IMR-90 (cell line): ENCODE data around the gene CXCL16. TPM values are rescaled to one million over a fixed set of nuclear protein-coding genes. Genes with fewer than 3 reads are reported as not detected.

Experiments
- ATAC-seq: fragments of 200-7000 bp; cut with Tn5 transposase; 2 replicates; pipeline ENCODE4 v1.9.1; 2020; ENCODE audit warnings: low read depth, mild to moderate bottlenecking, moderate library complexity
- BruUV-seq: library from RNA; stranded (reverse); fragments of 400-500 nt; replicated peaks from 2 replicates; lab custom pipeline; 2021; lab: Mats Ljungman, UMichigan
- CTCF ChIA-PET: fragments of 300-600 bp; formaldehyde crosslinking; extraction: SDS; loops from one replicate; lab custom pipeline; 2021; ENCODE audit warnings: antibody characterized with exemption; lab: Yijun Ruan, JAX
- POLR2A ChIA-PET: fragments of 300-600 bp; sonication (Branson Sonifier 250); formaldehyde crosslinking; loops from one replicate; lab custom pipeline; 2022; ENCODE audit warnings: antibody characterized with exemption; ENCODE audit not compliant: unreplicated experiment; lab: Charles Lee
- DNase-seq: peaks from one replicate; pipeline ENCODE4 v3.0.0; 2013
- H2AFZ ChIP-seq: replicated peaks from 2 replicates; pipeline ENCODE3; 2013; ENCODE audit warnings: low read length, mild to moderate bottlenecking; ENCODE audit not compliant: poor library complexity
- H2AK5ac ChIP-seq: 2 replicates; pipeline ENCODE4 v1.6.1; 2013; ENCODE audit warnings: low read depth, low read length, inconsistent platforms
- H2AK9ac ChIP-seq: replicated peaks from 2 replicates; pipeline ENCODE3; 2013; ENCODE audit warnings: mild to moderate bottlenecking, low read depth, low read length, moderate library complexity; ENCODE audit not compliant: poor library complexity
- H2BK120ac ChIP-seq: 2 replicates; pipeline ENCODE4 v1.6.1; 2013; ENCODE audit warnings: low read depth, low read length, inconsistent platforms
- H2BK15ac ChIP-seq: 3 replicates; pipeline ENCODE4 v1.6.1; 2013; ENCODE audit warnings: low read depth, low read length, inconsistent platforms
- H2BK20ac ChIP-seq: 2 replicates; pipeline ENCODE4 v1.6.1; 2013; ENCODE audit warnings: low read depth, mild to moderate bottlenecking, inconsistent platforms, low read length, moderate library complexity
- H2BK5ac ChIP-seq: 2 replicates; pipeline ENCODE4 v1.6.1; 2013; ENCODE audit warnings: mild to moderate bottlenecking, low read depth, low read length, inconsistent platforms; ENCODE audit not compliant: poor library complexity, severe bottlenecking
- H3K14ac ChIP-seq: replicated peaks from 2 replicates; pipeline ENCODE4 v1.6.1; 2013; ENCODE audit warnings: low read depth, low read length, inconsistent platforms
- H3K18ac ChIP-seq: 2 replicates; pipeline ENCODE4 v1.6.1; 2013; ENCODE audit warnings: low read depth, low read length, control low read depth
- H3K23ac ChIP-seq: 2 replicates; pipeline ENCODE4 v1.6.1; 2013; ENCODE audit warnings: low read depth, low read length, inconsistent platforms
- H3K27ac ChIP-seq: 2 replicates; pipeline ENCODE4 v1.5.1; 2013; ENCODE audit warnings: mild to moderate bottlenecking, control low read depth, low read length; ENCODE audit not compliant: insufficient read depth
- H3K27me3 ChIP-seq: 2 replicates; pipeline ENCODE4 v1.6.1; 2013; ENCODE audit warnings: low read length; ENCODE audit not compliant: control insufficient read depth, insufficient read depth
- H3K36me3 ChIP-seq: 2 replicates; pipeline ENCODE4 v1.6.1; 2013; ENCODE audit warnings: low read length, mixed read lengths; ENCODE audit not compliant: control insufficient read depth, insufficient read depth
- H3K4ac ChIP-seq: 2 replicates; pipeline ENCODE4 v1.6.1; 2013; ENCODE audit warnings: low read depth, low read length, inconsistent platforms
- H3K4me1 ChIP-seq: 2 replicates; pipeline ENCODE4 v1.6.1; 2013; ENCODE audit warnings: low read length, mixed read lengths; ENCODE audit not compliant: control insufficient read depth, insufficient read depth
- H3K4me2 ChIP-seq: 2 replicates; pipeline ENCODE4 v1.6.1; 2013; ENCODE audit warnings: low read depth, mild to moderate bottlenecking, control low read depth, low read length, moderate library complexity
- H3K4me3 ChIP-seq: 2 replicates; pipeline ENCODE4 v1.5.1; 2013; ENCODE audit warnings: low read depth, mild to moderate bottlenecking, control low read depth, low read length, moderate library complexity; ENCODE audit not compliant: insufficient read depth
- H3K56ac ChIP-seq: 2 replicates; pipeline ENCODE4 v1.6.1; 2013; ENCODE audit warnings: low read length, inconsistent platforms; ENCODE audit not compliant: insufficient read depth; ENCODE audit errors: extremely low read depth
- H3K79me1 ChIP-seq, 2 experiments: 2 replicates each; pipeline ENCODE4 v1.6.1; 2013; ENCODE audit warnings: low read length in 2 of 2, inconsistent platforms in 1 of 2, low read depth in 1 of 2
- H3K9ac ChIP-seq: 2 replicates; pipeline ENCODE4 v1.6.1; 2013; ENCODE audit warnings: low read depth, low read length, control low read depth
- H3K9me1 ChIP-seq: 2 replicates; pipeline ENCODE4 v1.6.1; 2013; ENCODE audit warnings: low read length, inconsistent platforms; ENCODE audit not compliant: insufficient read depth
- H3K9me3 ChIP-seq: 2 replicates; pipeline ENCODE4 v1.6.1; 2013; ENCODE audit warnings: low read length; ENCODE audit not compliant: control insufficient read depth, insufficient read depth
- H4K20me1 ChIP-seq: 2 replicates; pipeline ENCODE4 v1.6.1; 2013; ENCODE audit warnings: low read length, inconsistent platforms; ENCODE audit not compliant: insufficient read depth
- H4K5ac ChIP-seq: 2 replicates; pipeline ENCODE4 v1.6.1; 2013; ENCODE audit warnings: mild to moderate bottlenecking, low read depth, low read length, control low read depth
- H4K8ac ChIP-seq, 2 experiments: 2 replicates each; pipeline ENCODE4 v1.6.1; 2013; ENCODE audit warnings: low read depth in 2 of 2, low read length in 2 of 2, control low read depth in 1 of 2, inconsistent platforms in 1 of 2
- H4K91ac ChIP-seq: 2 replicates; pipeline ENCODE4 v1.6.1; 2013; ENCODE audit warnings: low read depth, low read length, inconsistent platforms; ENCODE audit not compliant: insufficient read depth
- BHLHE40 ChIP-seq: fragments of 150-350 bp; IDR thresholded peaks from 2 replicates; pipeline ENCODE4 v1.6.1; 2016; ENCODE audit warnings: mild to moderate bottlenecking, low read depth, low read length
- CHD1 ChIP-seq: IDR thresholded peaks from 2 replicates; pipeline ENCODE4 v1.6.1; 2012; ENCODE audit warnings: low read depth, low read length, improper control_type of control experiment
- MAZ ChIP-seq: IDR thresholded peaks from 2 replicates; pipeline ENCODE4 v1.6.1; 2012; ENCODE audit warnings: low read depth, mild to moderate bottlenecking, low read length, improper control_type of control experiment, moderate library complexity, borderline replicate concordance
- MXI1 ChIP-seq: IDR thresholded peaks from 2 replicates; pipeline ENCODE4 v1.6.1; 2012; ENCODE audit warnings: low read depth, mild to moderate bottlenecking, low read length, moderate library complexity, borderline replicate concordance
- NFE2L2 ChIP-seq: fragments of 150-350 bp; IDR thresholded peaks from 2 replicates; pipeline ENCODE4 v1.6.1; 2016; ENCODE audit warnings: low read depth, mild to moderate bottlenecking, low read length
- POLR2A ChIP-seq: IDR thresholded peaks from 2 replicates; pipeline ENCODE4 v1.6.1; 2012; ENCODE audit warnings: mild to moderate bottlenecking, low read depth, low read length
- RAD21 ChIP-seq: IDR thresholded peaks from 2 replicates; pipeline ENCODE4 v1.6.1; 2012; ENCODE audit warnings: low read length, improper control_type of control experiment
- RCOR1 ChIP-seq: IDR thresholded peaks from 2 replicates; pipeline ENCODE4 v1.6.1; 2012; ENCODE audit warnings: mild to moderate bottlenecking, low read length, improper control_type of control experiment; ENCODE audit not compliant: insufficient replicate concordance
- SMC3 ChIP-seq: fragments of 150-350 bp; IDR thresholded peaks from 2 replicates; pipeline ENCODE4 v1.6.1; 2016; ENCODE audit warnings: low read depth, mild to moderate bottlenecking, antibody characterized with exemption, low read length, moderate library complexity
- WGBS, 2 experiments: methylation state at CpG; one replicate each; pipeline versions ENCODE4 v1.1.5 to v1.1.7; 2013; ENCODE audit warnings: missing lambda C conversion rate in 2 of 2; ENCODE audit not compliant: insufficient read length in 1 of 2; ENCODE audit errors: extremely low coverage in 2 of 2; 5-methylcytosine and 5-hydroxymethylcytosine counted together
- dilution Hi-C: fragments of 300-500 bp; cut with HindIII; formaldehyde crosslinking; loops from one replicate; pipeline ENCODE4 v1.14.3; 2018; ENCODE audit warnings: low sequenced_read_pairs; ENCODE audit not compliant: unreplicated experiment
- in situ Hi-C: fragments of 300-500 bp; cut with MboI; formaldehyde crosslinking; loops from 3 replicates; pipeline ENCODE4 v1.14.3; 2019; ENCODE audit warnings: low sequenced_read_pairs, inconsistent platforms, mixed read lengths
- intact Hi-C: fragments of 100-400 bp; cut with micrococcal nuclease; formaldehyde crosslinking; loops from 2 replicates; pipeline ENCODE4 v1.10.0; 2022
- polyA plus RNA-seq, 3 experiments: library from polyadenylated mRNA; depleted of rRNA; stranded (reverse); fragments of >200 nt; gene quantifications; 2 replicates each; pipeline ENCODE4 v1.2.3, GENCODE V29; 2012; ENCODE audit warnings: low replicate concordance in 1 of 3
- total RNA-seq: library from RNA; depleted of rRNA; stranded (reverse); fragments of >200 nt; gene quantifications from 2 replicates; pipeline ENCODE4 v1.2.3, GENCODE V29; 2012
- TF ChIP-seq, protein P1 (sequence below): fragments of 150-350 bp; IDR thresholded peaks from 2 replicates; pipeline ENCODE4 v1.6.1; 2016; ENCODE audit warnings: low read depth, mild to moderate bottlenecking, low read length, moderate library complexity, borderline replicate concordance
- TF ChIP-seq, protein P2 (sequence below): fragments of 150-350 bp; IDR thresholded peaks from 2 replicates; pipeline ENCODE4 v1.6.1; 2017; ENCODE audit warnings: mild to moderate bottlenecking, antibody characterized with exemption, low read length, low read depth
- TF ChIP-seq, protein P3 (sequence below): conservative IDR thresholded peaks from 2 replicates; pipeline ENCODE4 v1.5.1; 2012; ENCODE audit warnings: mild to moderate bottlenecking, low read depth, low read length, improper control_type of control experiment

Gene CXCL16
- total and polyA plus RNA-seq, 2 of the 4 experiments (the other 2 are of a cell fraction), result 0.36 to 1.6 TPM

DNA sequence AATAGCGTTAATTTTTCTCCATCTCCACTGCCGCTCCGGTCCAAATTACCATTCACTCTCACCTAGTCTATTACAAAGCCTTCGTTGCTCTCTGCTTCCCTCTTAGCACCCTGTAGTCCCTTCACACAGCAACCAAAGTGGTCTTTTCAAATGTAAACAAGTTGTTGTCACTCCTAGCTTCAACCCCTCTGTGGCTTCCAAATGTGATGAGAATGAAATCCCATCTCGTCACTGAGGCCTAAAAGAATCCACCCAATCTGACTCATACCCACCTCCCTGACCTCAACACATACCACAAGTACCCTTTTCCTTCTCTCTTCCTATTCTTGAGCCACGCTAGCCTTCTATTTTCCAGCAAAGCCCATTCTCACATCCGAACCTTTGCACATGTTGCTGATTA, 33.6 kb downstream of the CXCL16 start:
- no peak overlapping the region for H4K5ac ChIP-seq
- no peak overlapping the region for H2BK20ac ChIP-seq
- H3K9me1 ChIP-seq, result peaks cover 9% of the 10 kb centered on the region
- no peaks in the 10 kb centered on the region for H3K36me3 ChIP-seq
- peaks cover 15 to 36% of the 10 kb centered on the region in 2 experiments for H3K79me1 ChIP-seq
- peaks cover 10% of the 10 kb centered on the region for H3K4me1 ChIP-seq
- no peak for TF ChIP-seq RCOR1
- TF ChIP-seq MAZ, result no peak
- TF ChIP-seq RAD21, result no peak
- TF ChIP-seq MXI1, result no peak
- TF ChIP-seq, protein P1, sequence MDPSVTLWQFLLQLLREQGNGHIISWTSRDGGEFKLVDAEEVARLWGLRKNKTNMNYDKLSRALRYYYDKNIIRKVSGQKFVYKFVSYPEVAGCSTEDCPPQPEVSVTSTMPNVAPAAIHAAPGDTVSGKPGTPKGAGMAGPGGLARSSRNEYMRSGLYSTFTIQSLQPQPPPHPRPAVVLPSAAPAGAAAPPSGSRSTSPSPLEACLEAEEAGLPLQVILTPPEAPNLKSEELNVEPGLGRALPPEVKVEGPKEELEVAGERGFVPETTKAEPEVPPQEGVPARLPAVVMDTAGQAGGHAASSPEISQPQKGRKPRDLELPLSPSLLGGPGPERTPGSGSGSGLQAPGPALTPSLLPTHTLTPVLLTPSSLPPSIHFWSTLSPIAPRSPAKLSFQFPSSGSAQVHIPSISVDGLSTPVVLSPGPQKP, result no peak
- no peak for TF ChIP-seq POLR2A
- TF ChIP-seq CHD1, result no peak
- TF ChIP-seq, protein P2, sequence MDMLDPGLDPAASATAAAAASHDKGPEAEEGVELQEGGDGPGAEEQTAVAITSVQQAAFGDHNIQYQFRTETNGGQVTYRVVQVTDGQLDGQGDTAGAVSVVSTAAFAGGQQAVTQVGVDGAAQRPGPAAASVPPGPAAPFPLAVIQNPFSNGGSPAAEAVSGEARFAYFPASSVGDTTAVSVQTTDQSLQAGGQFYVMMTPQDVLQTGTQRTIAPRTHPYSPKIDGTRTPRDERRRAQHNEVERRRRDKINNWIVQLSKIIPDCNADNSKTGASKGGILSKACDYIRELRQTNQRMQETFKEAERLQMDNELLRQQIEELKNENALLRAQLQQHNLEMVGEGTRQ, result no peak
- TF ChIP-seq NFE2L2, result no peak
- no peak for TF ChIP-seq SMC3
- TF ChIP-seq BHLHE40, result no peak
- TF ChIP-seq, protein P3, sequence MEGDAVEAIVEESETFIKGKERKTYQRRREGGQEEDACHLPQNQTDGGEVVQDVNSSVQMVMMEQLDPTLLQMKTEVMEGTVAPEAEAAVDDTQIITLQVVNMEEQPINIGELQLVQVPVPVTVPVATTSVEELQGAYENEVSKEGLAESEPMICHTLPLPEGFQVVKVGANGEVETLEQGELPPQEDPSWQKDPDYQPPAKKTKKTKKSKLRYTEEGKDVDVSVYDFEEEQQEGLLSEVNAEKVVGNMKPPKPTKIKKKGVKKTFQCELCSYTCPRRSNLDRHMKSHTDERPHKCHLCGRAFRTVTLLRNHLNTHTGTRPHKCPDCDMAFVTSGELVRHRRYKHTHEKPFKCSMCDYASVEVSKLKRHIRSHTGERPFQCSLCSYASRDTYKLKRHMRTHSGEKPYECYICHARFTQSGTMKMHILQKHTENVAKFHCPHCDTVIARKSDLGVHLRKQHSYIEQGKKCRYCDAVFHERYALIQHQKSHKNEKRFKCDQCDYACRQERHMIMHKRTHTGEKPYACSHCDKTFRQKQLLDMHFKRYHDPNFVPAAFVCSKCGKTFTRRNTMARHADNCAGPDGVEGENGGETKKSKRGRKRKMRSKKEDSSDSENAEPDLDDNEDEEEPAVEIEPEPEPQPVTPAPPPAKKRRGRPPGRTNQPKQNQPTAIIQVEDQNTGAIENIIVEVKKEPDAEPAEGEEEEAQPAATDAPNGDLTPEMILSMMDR, result no peak
- peaks cover 4% of the 10 kb centered on the region; the same call in 1 of the 2 replicates for H4K20me1 ChIP-seq
- no peak overlapping the region for H2BK5ac ChIP-seq
- H3K14ac ChIP-seq, result no peak overlapping the region
- no peak overlapping the region for H3K18ac ChIP-seq
- in situ Hi-C loops (no loop called here), intact Hi-C loops (no loop called here), dilution Hi-C loops (no loop called here)
- ChIA-PET CTCF (no interaction called here), POLR2A (no interaction called here)
- no peaks in the 10 kb centered on the region for H3K27me3 ChIP-seq
- no peak overlapping the region for H3K56ac ChIP-seq
- peak; percentile 78 for DNase-seq
- H2BK120ac ChIP-seq, result peak overlapping the region; percentile 59; the same call in 1 of the 2 replicates
- H4K91ac ChIP-seq, result no peak overlapping the region
- H2BK15ac ChIP-seq, result no peak overlapping the region
- no peak overlapping the region for H3K27ac ChIP-seq
- no TSS peak for BruUV-seq
- WGBS, 2 experiments, result 78% methylated on average over 4 of the region's 7 CpGs; no CpG with 5 or more reads in 1 of the 2 experiments
- no peak overlapping the region for H3K23ac ChIP-seq
- no peak overlapping the region for H3K4me2 ChIP-seq
- no peak overlapping the region for H3K4me3 ChIP-seq
- no peak overlapping the region for H2AFZ ChIP-seq
- no peak overlapping the region for H3K9ac ChIP-seq
- H4K8ac ChIP-seq, result no peak overlapping the region
- no peaks in the 10 kb centered on the region for H3K9me3 ChIP-seq
- H2AK9ac ChIP-seq, result peak overlapping the region; percentile 57
- ATAC-seq, result no peak
- H2AK5ac ChIP-seq, result peak overlapping the region; percentile 39; the same call in 1 of the 2 replicates
- peak overlapping the region; percentile 15; the same call in 1 of the 2 replicates for H3K4ac ChIP-seq
